Iris pigment epithelial cell (primary cell): ENCODE data around the gene APOB.

Source experiments
- DNase-seq: peaks from one replicate; pipeline ENCODE4 v3.0.0-alpha.2; 2011; ENCODE audit warnings: low read depth

APOB gene

GRCh38 chr2:21043744-21044532 is at the start of gene APOB:
Gene APOB (minus strand): TSS chr2:21044073. CDS start chr2:21043945, 128 bp downstream.
- DNase-seq: no peak

- no peak for DNase-seq
These were observed 48.5 kb upstream of the APOB start for GRCh38 chr2:21092308-21092869.

GRCh38 chr2:21084401-21084800 is 40.5 kb upstream of the APOB start:
- no peak for DNase-seq

- no peak for DNase-seq
These were observed 39.6 kb upstream of the APOB start for GRCh38 chr2:21083482-21083881.

- DNase-seq: no peak
These were observed 34.4 kb upstream of the APOB start for GRCh38 chr2:21078296-21078695.

- no peak for DNase-seq
These were observed 28.8 kb upstream of the APOB start for GRCh38 chr2:21072477-21073242.

GRCh38 chr2:21070341-21071257 is 26.7 kb upstream of the APOB start:
- no peak for DNase-seq

GRCh38 chr2:21069746-21070340 is 26.0 kb upstream of the APOB start:
- no peak for DNase-seq

GRCh38 chr2:21067859-21068537 is 24.1 kb upstream of the APOB start:
- no peak for DNase-seq

GRCh38 chr2:21067125-21067524 is 23.3 kb upstream of the APOB start:
- DNase-seq: no peak

- DNase-seq: no peak
These were observed 16.2 kb upstream of the APOB start for GRCh38 chr2:21059885-21060610.

GRCh38 chr2:21057097-21057496 is 13.2 kb upstream of the APOB start:
- no peak for DNase-seq

- no peak for DNase-seq
These were observed 12.3 kb upstream of the APOB start for GRCh38 chr2:21055879-21056790.

- no peak for DNase-seq
These were observed 11.6 kb upstream of the APOB start for GRCh38 chr2:21055451-21055850.

- no peak for DNase-seq
These were observed 10.1 kb upstream of the APOB start for GRCh38 chr2:21054011-21054410.

- no peak for DNase-seq
These were observed 8.2 kb upstream of the APOB start for GRCh38 chr2:21052044-21052443.

GRCh38 chr2:21050164-21050563 is 6.3 kb upstream of the APOB start:
- no peak for DNase-seq

GRCh38 chr2:21047141-21048009 is 3.5 kb upstream of the APOB start:
- peak; percentile 14 for DNase-seq
